GM08714 (cell line): ENCODE results near the gene EML4.
"Not testable (repeated sequence)": the region's sequence is repeated elsewhere in the genome, so short reads cannot be mapped to it uniquely, and the experiment has no call there.

Experiments used
- H3K4me3 ChIP-seq: fragments of 200-500 bp; sonication (Bioruptor generic); 2 replicates; pipeline ENCODE4 v1.5.1; 2014; ENCODE audit warnings: mild to moderate bottlenecking, low read length, inconsistent platforms
- ZNF274 ChIP-seq: IDR thresholded peaks from 2 replicates; pipeline ENCODE4 v1.6.1; 2012; ENCODE audit warnings: mild to moderate bottlenecking, low read depth, low read length

EML4 gene

GRCh38 chr2:42340938-42341636, 171.9 kb downstream of the EML4 start:
- no peak overlapping the region for H3K4me3 ChIP-seq
- TF ChIP-seq ZNF274, result no peak

- no peak for TF ChIP-seq ZNF274
- H3K4me3 ChIP-seq, result no peak overlapping the region
Measured at GRCh38 chr2:42342061-42342794, 173.1 kb downstream of the EML4 start.

GRCh38 chr2:42342795-42343241, 173.7 kb downstream of the EML4 start:
- H3K4me3 ChIP-seq, result no peak overlapping the region
- no peak for TF ChIP-seq ZNF274

- TF ChIP-seq ZNF274, result no peak
Measured at GRCh38 chr2:42345986-42346385, 176.8 kb downstream of the EML4 start.

GRCh38 chr2:42346856-42347255, 177.7 kb downstream of the EML4 start:
- not testable (repeated sequence) for H3K4me3 ChIP-seq

More at GRCh38 chr2:42345986-42346385, 176.8 kb downstream of the EML4 start:
- H3K4me3 ChIP-seq, result no peak overlapping the region

GRCh38 chr2:42347518-42347917, 178.4 kb downstream of the EML4 start:
- H3K4me3 ChIP-seq, result not testable (repeated sequence)

- H3K4me3 ChIP-seq, result no peak overlapping the region
- TF ChIP-seq ZNF274, result no peak
Measured at GRCh38 chr2:42348113-42348805, 179.1 kb downstream of the EML4 start.

GRCh38 chr2:42350434-42351063, 181.4 kb downstream of the EML4 start:
- H3K4me3 ChIP-seq, result no peak overlapping the region
- no peak for TF ChIP-seq ZNF274

GRCh38 chr2:42351864-42352263, 182.7 kb downstream of the EML4 start:
- TF ChIP-seq ZNF274, result no peak
- no peak overlapping the region for H3K4me3 ChIP-seq

- H3K4me3 ChIP-seq, result no peak overlapping the region
- no peak for TF ChIP-seq ZNF274
Measured at GRCh38 chr2:42353792-42354429, 184.8 kb downstream of the EML4 start.

- peak overlapping the region; percentile 91 for H3K4me3 ChIP-seq
Measured at GRCh38 chr2:42359304-42359964, 190.3 kb downstream of the EML4 start.

GRCh38 chr2:42359965-42360483, 190.9 kb downstream of the EML4 start:
- H3K4me3 ChIP-seq, result peak overlapping the region; percentile 91
- no peak for TF ChIP-seq ZNF274

More at GRCh38 chr2:42359304-42359964, 190.3 kb downstream of the EML4 start:
- no peak for TF ChIP-seq ZNF274

GRCh38 chr2:42360493-42360889, 191.3 kb downstream of the EML4 start:
- H3K4me3 ChIP-seq, result peak overlapping the region; percentile 91
- no peak for TF ChIP-seq ZNF274
